Neural cell (in vitro differentiated cells): ENCODE data around the gene MGAT2. TPM values are rescaled to one million over a fixed set of nuclear protein-coding genes. Genes with fewer than 3 reads are reported as not detected.

ENCODE experiments used
- H2AFZ ChIP-seq: fragments of 200-600, 300-800 bp; sonication (generic), shearing (Covaris generic); 2 replicates; pipeline ENCODE4 v1.6.0; 2014; ENCODE audit warnings: low read depth, mild to moderate bottlenecking, antibody characterized with exemption, low read length, moderate library complexity
- H3F3A ChIP-seq: fragments of 200-600 bp; shearing (Covaris generic); 2 replicates; pipeline ENCODE4 v1.6.1; 2016; ENCODE audit warnings: mild to moderate bottlenecking, moderate library complexity, mixed read lengths, antibody characterized with exemption, low read length; ENCODE audit not compliant: insufficient read depth, poor library complexity, severe bottlenecking
- H3K27ac ChIP-seq: fragments of 200-600, 300-800 bp; sonication (generic), shearing (Covaris generic); 2 replicates; pipeline ENCODE4 v1.5.1; 2014; ENCODE audit warnings: mild to moderate bottlenecking, low read length, moderate library complexity
- H3K27me3 ChIP-seq: fragments of 300-800, 200-600 bp; sonication (generic), shearing (Covaris generic); 2 replicates; pipeline ENCODE4 v1.6.0; 2014; ENCODE audit warnings: mild to moderate bottlenecking, low read depth, low read length, moderate library complexity; ENCODE audit not compliant: insufficient read depth
- H3K36me3 ChIP-seq: fragments of 300-800, 200-600 bp; sonication (generic), shearing (Covaris generic); 2 replicates; pipeline ENCODE4 v1.5.1; 2014; ENCODE audit warnings: mild to moderate bottlenecking, antibody characterized with exemption, low read length, moderate library complexity; ENCODE audit not compliant: insufficient read depth
- H3K4me2 ChIP-seq: fragments of 300-800, 200-600 bp; sonication (generic), shearing (Covaris generic); 2 replicates; pipeline ENCODE4 v1.6.0; 2014; ENCODE audit warnings: mild to moderate bottlenecking, low read length
- H3K4me3 ChIP-seq: fragments of 300-800, 200-600 bp; sonication (generic), shearing (Covaris generic); 2 replicates; pipeline ENCODE4 v1.5.1; 2014; ENCODE audit warnings: mild to moderate bottlenecking, low read length, moderate library complexity
- H3K79me2 ChIP-seq: fragments of 200-600 bp; shearing (Covaris generic); replicated peaks from 2 replicates; pipeline ENCODE4 v1.6.0; 2014; ENCODE audit warnings: mild to moderate bottlenecking, low read length, moderate library complexity; ENCODE audit not compliant: insufficient read depth
- H3K9ac ChIP-seq: fragments of 300-800, 200-600 bp; sonication (generic), shearing (Covaris generic); 2 replicates; pipeline ENCODE4 v1.6.1; 2016; ENCODE audit warnings: mild to moderate bottlenecking, low read length, mixed read lengths
- H3K9me2 ChIP-seq: fragments of 200-600 bp; shearing (Covaris generic); 2 replicates; pipeline ENCODE4 v1.6.1; 2016; ENCODE audit warnings: mild to moderate bottlenecking, low read length, mixed read lengths; ENCODE audit not compliant: insufficient read depth
- H3K9me3 ChIP-seq: fragments of 200-600, 300-800 bp; sonication (generic), shearing (Covaris generic); 2 replicates; pipeline ENCODE4 v1.6.1; 2016; ENCODE audit warnings: mild to moderate bottlenecking, mixed run types, low read length, moderate library complexity, mixed read lengths
- H4K20me1 ChIP-seq: fragments of 200-600 bp; shearing (Covaris generic); 2 replicates; pipeline ENCODE4 v1.6.1; 2016; ENCODE audit warnings: mild to moderate bottlenecking, mixed run types; ENCODE audit not compliant: insufficient read depth
- EP300 ChIP-seq: fragments of 450-650 bp; conservative IDR thresholded peaks from 2 replicates; pipeline ENCODE4 v1.6.1; 2014; ENCODE audit warnings: antibody characterized with exemption, mild to moderate bottlenecking, moderate library complexity; ENCODE audit not compliant: poor library complexity, severe bottlenecking
- EZH2 ChIP-seq: fragments of 200-600, 300-800 bp; shearing (Covaris generic), sonication (generic); IDR thresholded peaks from 2 replicates; pipeline ENCODE4 v1.6.1; 2014; ENCODE audit warnings: antibody characterized with exemption, low read length, borderline replicate concordance, mild to moderate bottlenecking; ENCODE audit not compliant: insufficient read depth, poor library complexity, severe bottlenecking
- MXI1 ChIP-seq: fragments of 450-650 bp; conservative IDR thresholded peaks from 2 replicates; pipeline ENCODE4 v1.6.1; 2014; ENCODE audit warnings: antibody characterized with exemption, mild to moderate bottlenecking; ENCODE audit not compliant: poor library complexity, severe bottlenecking
- POLR2AphosphoS5 ChIP-seq: IDR thresholded peaks from 2 replicates; pipeline ENCODE4 v1.6.1; 2012
- RAD21 ChIP-seq: fragments of 450-650 bp; conservative IDR thresholded peaks from 2 replicates; pipeline ENCODE4 v1.6.1; 2014; ENCODE audit warnings: antibody characterized with exemption, mild to moderate bottlenecking, moderate library complexity
- REST ChIP-seq: IDR thresholded peaks from 2 replicates; pipeline ENCODE4 v1.6.1; 2012; ENCODE audit warnings: borderline replicate concordance
- SMC3 ChIP-seq: fragments of 450-650 bp; conservative IDR thresholded peaks from 2 replicates; pipeline ENCODE4 v1.6.1; 2014; ENCODE audit warnings: antibody characterized with exemption, mild to moderate bottlenecking, moderate library complexity; ENCODE audit not compliant: poor library complexity
- TAF1 ChIP-seq: IDR thresholded peaks from 2 replicates; pipeline ENCODE4 v1.6.1; 2012; ENCODE audit warnings: low read depth
- polyA plus RNA-seq: library from polyadenylated mRNA; depleted of rRNA; stranded (reverse); fragments of >200 nt; gene quantifications from 2 replicates; pipeline ENCODE4 v1.2.3, GENCODE V29; 2014
- TF ChIP-seq, protein P1 (sequence below): fragments of 450-650 bp; IDR thresholded peaks from 2 replicates; pipeline ENCODE4 v1.5.1; 2014; ENCODE audit warnings: antibody characterized with exemption, mild to moderate bottlenecking, moderate library complexity; ENCODE audit not compliant: poor library complexity, severe bottlenecking

The MGAT2 gene
- polyA plus RNA-seq, 1 donor from 2014 or later, result 24.7 TPM

DNA sequence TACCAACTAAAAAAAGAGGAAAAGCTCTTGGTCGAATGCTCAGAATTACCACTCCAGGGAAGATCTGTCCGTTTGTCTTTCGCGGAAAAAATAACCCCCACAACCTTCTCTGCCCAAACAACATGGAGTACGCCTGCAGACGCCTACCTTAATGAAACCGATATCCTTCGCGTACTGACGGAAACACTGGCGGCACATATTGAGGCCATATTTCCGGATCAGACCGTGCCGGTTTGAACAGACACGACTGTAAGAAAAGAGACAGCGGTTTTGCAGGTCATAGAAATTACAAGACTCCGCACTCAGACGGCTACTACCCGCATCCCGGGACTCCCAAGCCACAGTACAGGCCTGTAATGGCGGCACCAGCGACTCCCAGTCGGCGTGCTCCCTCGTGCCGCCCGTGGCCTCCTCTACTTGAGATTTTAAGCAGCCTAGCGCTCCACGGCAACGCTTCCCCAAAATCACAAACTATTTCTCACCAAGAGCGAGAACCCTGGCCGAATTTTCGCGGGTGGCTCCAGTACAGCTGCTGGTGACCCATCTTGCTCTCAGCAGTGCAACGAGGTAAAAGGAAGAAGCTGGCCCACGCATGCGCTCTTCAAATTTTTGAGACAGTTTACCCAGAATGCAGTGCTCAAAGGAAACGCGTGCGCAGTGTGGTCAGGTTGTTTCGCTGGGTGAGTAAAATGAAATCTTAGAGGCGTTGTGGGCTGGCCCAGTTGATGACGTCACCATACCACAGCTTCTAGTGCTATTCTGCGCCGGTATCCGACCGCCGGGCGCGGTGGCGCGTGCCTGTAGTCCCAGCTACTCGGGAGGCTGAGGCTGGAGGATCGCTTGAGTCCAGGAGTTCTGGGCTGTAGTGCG, 34.6 kb upstream of the MGAT2 start, which contains the start of gene RPS29:
RPS29 (minus strand) TSS at position 578 of the 870 bp plus-strand sequence; CDS start at position 544, 34 bp downstream.
- H3K9ac ChIP-seq, result peak within 1 kb of the TSS; percentile 97
- peak within 1 kb of the TSS; percentile 54 for H2AFZ ChIP-seq
- no peaks in the 10 kb centered on the region for H4K20me1 ChIP-seq
- no peaks in the 10 kb centered on the region for H3K9me2 ChIP-seq
- H3K27ac ChIP-seq, result peak within 1 kb of the TSS; percentile 99
- H3K79me2 ChIP-seq, result peaks cover 46% of the 10 kb centered on the region
- no peaks in the 10 kb centered on the region for H3K27me3 ChIP-seq
- TF ChIP-seq POLR2AphosphoS5 (peak; percentile 98), SMC3 (peak; percentile 12), EZH2 (no peak), REST (peak; percentile 95), RAD21 (no peak), MXI1 (peak; percentile 95), TAF1 (peak; percentile 94), EP300 (peak; percentile 41)
- TF ChIP-seq, protein P1, sequence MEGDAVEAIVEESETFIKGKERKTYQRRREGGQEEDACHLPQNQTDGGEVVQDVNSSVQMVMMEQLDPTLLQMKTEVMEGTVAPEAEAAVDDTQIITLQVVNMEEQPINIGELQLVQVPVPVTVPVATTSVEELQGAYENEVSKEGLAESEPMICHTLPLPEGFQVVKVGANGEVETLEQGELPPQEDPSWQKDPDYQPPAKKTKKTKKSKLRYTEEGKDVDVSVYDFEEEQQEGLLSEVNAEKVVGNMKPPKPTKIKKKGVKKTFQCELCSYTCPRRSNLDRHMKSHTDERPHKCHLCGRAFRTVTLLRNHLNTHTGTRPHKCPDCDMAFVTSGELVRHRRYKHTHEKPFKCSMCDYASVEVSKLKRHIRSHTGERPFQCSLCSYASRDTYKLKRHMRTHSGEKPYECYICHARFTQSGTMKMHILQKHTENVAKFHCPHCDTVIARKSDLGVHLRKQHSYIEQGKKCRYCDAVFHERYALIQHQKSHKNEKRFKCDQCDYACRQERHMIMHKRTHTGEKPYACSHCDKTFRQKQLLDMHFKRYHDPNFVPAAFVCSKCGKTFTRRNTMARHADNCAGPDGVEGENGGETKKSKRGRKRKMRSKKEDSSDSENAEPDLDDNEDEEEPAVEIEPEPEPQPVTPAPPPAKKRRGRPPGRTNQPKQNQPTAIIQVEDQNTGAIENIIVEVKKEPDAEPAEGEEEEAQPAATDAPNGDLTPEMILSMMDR, result no peak
- no peaks in the 10 kb centered on the region for H3F3A ChIP-seq
- no peaks in the 10 kb centered on the region for H3K36me3 ChIP-seq
- peak within 1 kb of the TSS; percentile 71 for H3K4me3 ChIP-seq
- H3K4me2 ChIP-seq, result peak within 1 kb of the TSS; percentile 8
- H3K9me3 ChIP-seq, result no peaks in the 10 kb centered on the region

GRCh38 chr14:49586673-49587460, 33.7 kb upstream of the MGAT2 start:
- Histone ChIP-seq H3K4me3 (peak overlapping the region; percentile 71), H3K36me3 (no peaks in the 10 kb centered on the region), H2AFZ (no peak overlapping the region), H3K79me2 (peaks cover 40% of the 10 kb centered on the region), H3K27me3 (no peaks in the 10 kb centered on the region), H3F3A (no peaks in the 10 kb centered on the region), H3K4me2 (no peak overlapping the region), H4K20me1 (no peaks in the 10 kb centered on the region), H3K9ac (no peak overlapping the region), H3K9me2 (no peaks in the 10 kb centered on the region), H3K9me3 (no peaks in the 10 kb centered on the region), H3K27ac (peak overlapping the region; percentile 99)
- TF ChIP-seq RAD21 (peak; percentile 56), SMC3 (no peak)
- TF ChIP-seq, protein P1, result peak; percentile 95
